Measurements from ENCODE around the gene EFNB3. TPM values are rescaled to one million over a fixed set of nuclear protein-coding genes. Genes with fewer than 3 reads are reported as not detected.

Gene EFNB3
- total and polyA plus RNA-seq, 7 donors = 0.09 to 0.37 (median 0.12) TPM; not detected in 2

- WGBS, 3 donors = 64 to 88% (median 78%) methylated on average over 4 to 11 of the region's 11 CpGs
- H3K27ac ChIP-seq = no peak overlapping the region
- H3K27me3 ChIP-seq (ENCODE audit: insufficient read depth in 3 of 3, low read length in 2 of 3) = peaks cover 0 to 77% (median 20%) of the 10 kb centered on the region in 3 donors
- H3K9me3 ChIP-seq = no peaks in the 10 kb centered on the region
- DNase-seq (no peak), ATAC-seq (no peak)
- peaks cover 7% of the 10 kb centered on the region for H3K4me1 ChIP-seq
- no peaks in the 10 kb centered on the region for H3K36me3 ChIP-seq (ENCODE audit: insufficient read depth in 1 of 2, low read depth in 1 of 2)
- intact Hi-C loops (cut with DNase I) = no loop called here
- no peak for TF ChIP-seq CTCF (IDR thresholded peaks at IDR 0.05)
- H3K4me3 ChIP-seq = no peak overlapping the region
These were observed 4.0 kb downstream of the EFNB3 start for GRCh38 chr17:7709031-7709430.

GRCh38 chr17:7710301-7710700, 5.3 kb downstream of the EFNB3 start:
- no peak overlapping the region for H3K27ac ChIP-seq

DNA sequence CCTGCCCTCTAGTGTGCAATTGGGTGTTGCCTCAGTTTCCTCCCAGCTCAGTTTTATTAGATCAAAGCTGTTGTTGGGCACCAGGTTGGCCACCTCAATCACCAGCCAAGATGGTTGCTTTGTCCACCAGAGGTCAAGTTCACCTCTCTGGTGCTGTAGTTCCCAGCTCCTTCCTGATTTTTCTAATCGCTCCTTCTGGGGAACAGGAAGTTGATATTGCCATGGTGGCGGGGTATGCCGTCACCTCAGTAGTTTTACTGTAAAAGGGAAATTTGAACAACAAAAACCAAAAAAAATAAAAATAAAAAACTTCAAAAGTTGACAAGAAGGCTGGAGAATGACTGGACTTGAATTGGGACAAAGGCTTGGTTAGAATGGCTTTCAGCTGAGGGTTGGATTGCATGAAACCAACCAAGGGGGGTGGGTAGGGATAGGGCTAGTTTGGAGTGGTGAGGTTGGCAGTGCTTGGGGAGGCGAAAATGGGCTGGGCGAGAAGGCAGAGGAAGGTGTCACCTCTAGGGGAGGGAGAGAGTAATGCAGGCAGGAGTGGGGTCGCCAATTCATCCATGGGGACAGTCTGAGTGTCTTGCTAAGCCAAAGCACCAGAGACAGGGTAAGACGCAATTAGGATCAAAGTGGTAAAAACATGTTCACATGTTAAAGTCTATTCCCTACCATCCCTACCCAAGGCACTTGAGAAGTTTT, 6.2 kb downstream of the EFNB3 start:
- no peaks in the 10 kb centered on the region for H3K9me3 ChIP-seq
- H3K27ac ChIP-seq = no peak overlapping the region
- H3K27me3 ChIP-seq (ENCODE audit: insufficient read depth in 3 of 3, low read length in 2 of 3) = peaks cover 0 to 77% (median 10%) of the 10 kb centered on the region in 3 donors
- ATAC-seq (no peak), DNase-seq (no peak)
- no peak for TF ChIP-seq CTCF (IDR thresholded peaks at IDR 0.05)
- WGBS, 3 donors = 75 to 77% (median 76%) methylated on average over 7 of the region's 7 CpGs
- H3K4me3 ChIP-seq = no peak overlapping the region
- H3K4me1 ChIP-seq = no peaks in the 10 kb centered on the region
- no peaks in the 10 kb centered on the region for H3K36me3 ChIP-seq (ENCODE audit: insufficient read depth in 1 of 2, low read depth in 1 of 2)
- intact Hi-C loops (cut with DNase I) = no loop called here

More at GRCh38 chr17:7710301-7710700, 5.3 kb downstream of the EFNB3 start:
- H3K27me3 ChIP-seq (ENCODE audit: insufficient read depth in 3 of 3, low read length in 2 of 3) = peaks cover 0 to 77% (median 14%) of the 10 kb centered on the region in 3 donors
- H3K36me3 ChIP-seq (ENCODE audit: insufficient read depth in 1 of 2, low read depth in 1 of 2) = no peaks in the 10 kb centered on the region
- WGBS, 3 donors = 75 to 86% (median 75%) methylated on average over 7 of the region's 7 CpGs
- H3K9me3 ChIP-seq = no peaks in the 10 kb centered on the region
- ATAC-seq (no peak), DNase-seq (no peak)
- intact Hi-C loops (cut with DNase I) = no loop called here
- H3K4me1 ChIP-seq = peaks cover under 1% of the 10 kb centered on the region
- no peak for TF ChIP-seq CTCF (IDR thresholded peaks at IDR 0.05)
- H3K4me3 ChIP-seq = no peak overlapping the region

DNA sequence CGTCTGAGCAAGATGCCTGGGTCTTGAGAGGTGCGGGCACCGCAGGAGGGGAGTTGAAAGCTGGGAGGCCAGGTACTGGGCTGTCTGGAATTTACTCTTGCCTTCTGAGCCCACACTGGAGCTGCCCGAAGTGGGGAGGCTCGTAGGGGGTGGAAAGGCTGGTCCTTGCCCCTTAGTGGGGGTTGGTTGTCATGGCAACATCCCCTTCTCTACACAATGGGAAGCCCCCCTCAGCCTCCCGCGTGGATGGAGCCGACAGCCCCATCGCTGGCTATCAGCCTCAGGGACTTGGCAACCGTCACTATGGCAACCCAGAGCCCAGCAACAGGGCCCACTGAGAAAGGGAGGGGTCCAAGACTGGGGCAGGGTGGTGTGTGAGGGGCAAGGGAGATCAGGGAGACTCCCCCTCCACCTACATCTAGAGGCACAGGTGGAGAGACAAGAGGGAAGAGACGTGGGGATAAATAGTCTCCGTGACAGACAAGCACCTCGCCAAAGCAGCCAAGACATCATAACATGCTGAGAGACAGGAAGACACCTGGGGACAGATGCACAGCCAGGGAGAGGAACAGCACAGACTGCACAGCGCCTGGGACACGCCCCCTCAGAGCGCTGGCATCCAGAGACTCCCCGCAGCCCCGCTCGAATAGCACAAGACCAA, 7.2 kb downstream of the EFNB3 start:
- intact Hi-C loops (cut with DNase I) = no loop called here
- H3K9me3 ChIP-seq = no peaks in the 10 kb centered on the region
- ATAC-seq (no peak), DNase-seq (no peak)
- H3K27me3 ChIP-seq (ENCODE audit: insufficient read depth in 3 of 3, low read length in 2 of 3) = peaks cover 0 to 77% (median 12%) of the 10 kb centered on the region in 3 donors
- H3K36me3 ChIP-seq (ENCODE audit: insufficient read depth in 1 of 2, low read depth in 1 of 2) = no peaks in the 10 kb centered on the region
- H3K4me1 ChIP-seq = peaks cover under 1% of the 10 kb centered on the region
- H3K27ac ChIP-seq = no peak overlapping the region
- no peak for TF ChIP-seq CTCF (IDR thresholded peaks at IDR 0.05)
- H3K4me3 ChIP-seq = no peak overlapping the region
- 5 to 11% (median 7%) methylated on average over 16 to 19 of the region's 19 CpGs for WGBS, 3 donors

Data from psoas muscle (tissue), 8 donors.